Activated naive CD4-positive, alpha-beta T cell treated with Interleukin-2 at 50 U/mL for 16 hours (primary cell): ENCODE data around the gene VPS54.
"Not testable (repeated sequence)": the region's sequence is repeated elsewhere in the genome, so short reads cannot be mapped to it uniquely, and the experiment has no call there.

Experiments
- DNase-seq: peaks from one replicate; pipeline ENCODE4 v3.0.0-alpha.2; 2020

VPS54 gene

GRCh38 chr2:63993130-63993584 lies 26.1 kb downstream of the VPS54 start:
- not testable (repeated sequence) for DNase-seq

GRCh38 chr2:63992061-63992685 lies 27.1 kb downstream of the VPS54 start:
- DNase-seq, result no peak

GRCh38 chr2:63991173-63991999 lies 27.8 kb downstream of the VPS54 start:
- not testable (repeated sequence) for DNase-seq

GRCh38 chr2:63990072-63990471 lies 29.2 kb downstream of the VPS54 start:
- no peak for DNase-seq

- not testable (repeated sequence) for DNase-seq
These were observed 30.3 kb downstream of the VPS54 start for GRCh38 chr2:63988842-63989436.

GRCh38 chr2:63984606-63985359 lies 34.4 kb downstream of the VPS54 start:
- DNase-seq, result no peak

- no peak for DNase-seq
These were observed 35.1 kb downstream of the VPS54 start for GRCh38 chr2:63983986-63984605.

- DNase-seq, result no peak
These were observed 36.9 kb downstream of the VPS54 start for GRCh38 chr2:63982335-63982734.

GRCh38 chr2:63981702-63982103 lies 37.5 kb downstream of the VPS54 start:
- DNase-seq, result no peak

GRCh38 chr2:63980794-63981193 lies 38.4 kb downstream of the VPS54 start:
- DNase-seq, result no peak

- DNase-seq, result peak; percentile 27
These were observed 41.3 kb downstream of the VPS54 start for GRCh38 chr2:63977904-63978303.

GRCh38 chr2:63976125-63976510 lies 43.1 kb downstream of the VPS54 start:
- no peak for DNase-seq

- DNase-seq, result no peak
These were observed 43.6 kb downstream of the VPS54 start for GRCh38 chr2:63975437-63976124.

GRCh38 chr2:63975036-63975435 lies 44.2 kb downstream of the VPS54 start:
- not testable (repeated sequence) for DNase-seq

- DNase-seq, result no peak
These were observed 57.0 kb downstream of the VPS54 start for GRCh38 chr2:63962186-63962585.

- no peak for DNase-seq
These were observed 68.8 kb downstream of the VPS54 start for GRCh38 chr2:63950414-63950813.

GRCh38 chr2:63942788-63943187 lies 76.4 kb downstream of the VPS54 start:
- DNase-seq, result no peak

- not testable (repeated sequence) for DNase-seq
These were observed 87.1 kb downstream of the VPS54 start for GRCh38 chr2:63932104-63932503.

GRCh38 chr2:63926815-63927214 lies 92.4 kb downstream of the VPS54 start:
- no peak for DNase-seq

GRCh38 chr2:63914311-63914710 lies 104.9 kb downstream of the VPS54 start:
- no peak for DNase-seq

GRCh38 chr2:63903003-63903402 lies 116.2 kb downstream of the VPS54 start:
- no peak for DNase-seq

GRCh38 chr2:63902149-63902548 lies 117.1 kb downstream of the VPS54 start:
- no peak for DNase-seq
